ENCODE data around the gene PON2. TPM values are rescaled to one million over a fixed set of nuclear protein-coding genes. Genes with fewer than 3 reads are reported as not detected.

Gene PON2
- total and polyA plus RNA-seq, 2 experiments from 2014 or later, result 273 to 337 TPM

Other genes with a start within 250 kb of the PON2 start
- 29.2 and 37.4 TPM in 2 replicates for gene PON1, start 110.5 kb downstream of the PON2 start, total RNA-seq
- 42.2 and 62.3 TPM in 2 replicates for gene PON1, start 110.5 kb downstream of the PON2 start, polyA plus RNA-seq
- not detected in 2 replicates for gene PON3, start 38.7 kb downstream of the PON2 start, total RNA-seq
- 0.45 and 0.89 TPM in 2 replicates for gene PON3, start 38.7 kb downstream of the PON2 start, polyA plus RNA-seq
- gene ASB4, start 50.9 kb upstream of the PON2 start, total RNA-seq, result 0.03 and 0.08 TPM in 2 replicates
- gene ASB4, start 50.9 kb upstream of the PON2 start, polyA plus RNA-seq, result 0.35 TPM in 1 of 2 replicates, not detected in the other
- gene PDK4, start 161.5 kb upstream of the PON2 start, total RNA-seq, result 28.5 and 34.6 TPM in 2 replicates
- 26.0 and 28.8 TPM in 2 replicates for gene PDK4, start 161.5 kb upstream of the PON2 start, polyA plus RNA-seq

All from hepatocyte (in vitro differentiated cells).